Common myeloid progenitor, CD34-positive (primary cell): ENCODE results near the gene GOLGB1.
"Not testable (repeated sequence)": the region's sequence is repeated elsewhere in the genome, so short reads cannot be mapped to it uniquely, and the experiment has no call there.

Experiments used
- CTCF ChIA-PET: fragments of 350-600 bp; sonication (Branson Sonifier 250); formaldehyde crosslinking; loops from one replicate; lab custom pipeline; 2021; ENCODE audit warnings: antibody characterized with exemption; lab: Charles Lee
- POLR2A ChIA-PET: fragments of 350-600 bp; sonication (Branson Sonifier 250); formaldehyde crosslinking; loops from one replicate; lab custom pipeline; 2021; ENCODE audit warnings: antibody characterized with exemption; lab: Charles Lee
- DNase-seq, 3 donors: peaks; one replicate each; pipeline versions ENCODE4 v3.0.0 to v3.0.0-alpha.2; 2013
- H3K27ac ChIP-seq, 2 experiments: 1 replicate in 1 of 2; 2 replicates in 1 of 2; pipeline ENCODE4 v1.7.0; 2013; ENCODE audit warnings: inconsistent platforms in 2 of 2, low read length in 2 of 2, mild to moderate bottlenecking in 2 of 2, low read depth in 1 of 2, moderate library complexity in 1 of 2; ENCODE audit not compliant: severe bottlenecking in 2 of 2, insufficient read depth in 1 of 2, poor library complexity in 1 of 2
- H3K27me3 ChIP-seq, 5 experiments: replicated peaks in 2 of 5; 1 replicate in 3 of 5; 2 replicates in 2 of 5; pipeline versions ENCODE4 v1.6.1 to v1.7.0; 2013; ENCODE audit warnings: low read length in 4 of 5, mild to moderate bottlenecking in 2 of 5, moderate library complexity in 2 of 5, inconsistent platforms in 1 of 5; ENCODE audit not compliant: insufficient read depth in 5 of 5, control insufficient read depth in 4 of 5
- H3K36me3 ChIP-seq, 4 experiments: 1 replicate in 2 of 4; 2 replicates in 2 of 4; pipeline versions ENCODE4 v1.6.1 to v1.7.0; 2013; ENCODE audit warnings: low read length in 3 of 4, control low read depth in 1 of 4, mild to moderate bottlenecking in 1 of 4; ENCODE audit not compliant: control insufficient read depth in 4 of 4, insufficient read depth in 4 of 4
- H3K4me1 ChIP-seq, 4 experiments: 1 replicate in 3 of 4; 2 replicates in 1 of 4; pipeline versions ENCODE4 v1.6.1 to v1.7.1; 2013; ENCODE audit warnings: low read length in 3 of 4, mild to moderate bottlenecking in 3 of 4, control low read depth in 1 of 4, inconsistent platforms in 1 of 4, moderate library complexity in 1 of 4; ENCODE audit not compliant: control insufficient read depth in 4 of 4, insufficient read depth in 4 of 4; ENCODE audit errors: control extremely low read depth in 1 of 4
- H3K4me3 ChIP-seq, 7 experiments: 1 replicate in 4 of 7; 2 replicates in 3 of 7; pipeline versions ENCODE4 v1.5.1 to v1.7.0; 2013; ENCODE audit warnings: mild to moderate bottlenecking in 7 of 7, low read length in 6 of 7, moderate library complexity in 6 of 7, inconsistent platforms in 2 of 7, low read depth in 2 of 7, control low read depth in 1 of 7; ENCODE audit not compliant: insufficient read depth in 4 of 7, control insufficient read depth in 1 of 7; ENCODE audit errors: extremely low read depth in 1 of 7
- H3K9me3 ChIP-seq, 5 experiments: 1 replicate in 4 of 5; 2 replicates in 1 of 5; pipeline versions ENCODE4 v1.6.1 to v1.7.1; 2013; ENCODE audit warnings: low read length in 4 of 5, mild to moderate bottlenecking in 2 of 5, inconsistent platforms in 1 of 5, low read depth in 1 of 5, moderate library complexity in 1 of 5; ENCODE audit not compliant: control insufficient read depth in 4 of 5, insufficient read depth in 2 of 5; ENCODE audit errors: control extremely low read depth in 1 of 5
- WGBS: methylation state at CpG from one replicate; pipeline ENCODE4 v1.1.5; 2013; ENCODE audit not compliant: insufficient coverage; 5-methylcytosine and 5-hydroxymethylcytosine counted together

Gene GOLGB1

GRCh38 chr3:121692010-121692699, 57.4 kb downstream of the GOLGB1 start:
- Histone ChIP-seq H3K9me3 (peaks cover 0 to 6% (median 0%) of the 10 kb centered on the region in 5 experiments), H3K36me3 (peaks cover 14 to 55% (median 33%) of the 10 kb centered on the region in 4 experiments), H3K27ac (no peak overlapping the region), H3K27me3 (no peaks in the 10 kb centered on the region), H3K4me3 (no peak overlapping the region), H3K4me1 (no peaks in the 10 kb centered on the region)
- WGBS = 83% methylated on average over 1 of the region's 2 CpGs
- no peak for DNase-seq
- CTCF ChIA-PET = interaction anchor here (2.6 kb wide), 1 partner anchor 10 kb away, joined by 10 read pairs; no protein-coding TSS in a partner anchor
- POLR2A ChIA-PET = no interaction called here

- H3K9me3 ChIP-seq = peaks cover 0 to 8% (median 4%) of the 10 kb centered on the region in 5 experiments
- no peak overlapping the region for H3K4me3 ChIP-seq
- no peak overlapping the region for H3K27ac ChIP-seq
- ChIA-PET CTCF (interaction anchor here (2.6 kb wide), 1 partner anchor 9 kb away, joined by 10 read pairs; no protein-coding TSS in a partner anchor), POLR2A (no interaction called here)
- 90% methylated on average over 2 of the region's 2 CpGs for WGBS
- no peak for DNase-seq
- no peaks in the 10 kb centered on the region for H3K27me3 ChIP-seq
- peaks cover 14 to 61% (median 30%) of the 10 kb centered on the region in 4 experiments for H3K36me3 ChIP-seq
- H3K4me1 ChIP-seq = no peaks in the 10 kb centered on the region
These were observed 58.6 kb downstream of the GOLGB1 start for GRCh38 chr3:121690777-121691405.

DNA sequence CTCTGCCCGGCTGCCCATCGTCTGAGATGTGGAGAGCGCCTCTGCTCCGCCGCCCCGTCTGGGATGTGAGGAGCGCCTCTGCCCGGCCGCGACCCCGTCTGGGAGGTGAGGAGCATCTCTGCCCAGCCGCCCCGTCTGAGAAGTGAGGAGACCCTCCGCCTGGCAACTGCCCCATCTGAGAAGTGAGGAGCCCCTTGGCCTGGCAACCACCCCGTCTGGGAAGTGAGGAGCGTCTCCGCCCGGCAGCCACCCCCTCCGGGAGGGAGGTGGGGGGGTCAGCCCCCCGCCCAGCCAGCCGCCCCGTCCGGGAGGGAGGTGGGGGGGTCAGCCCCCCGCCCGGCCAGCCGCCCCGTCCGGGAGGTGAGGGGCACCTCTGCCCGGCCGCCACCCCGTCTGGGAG, 60.8 kb downstream of the GOLGB1 start:
- 87% methylated on average over 5 of the region's 31 CpGs for WGBS
- H3K27me3 ChIP-seq, CTCF ChIA-PET, H3K4me1 ChIP-seq, DNase-seq, H3K27ac ChIP-seq, H3K4me3 ChIP-seq, POLR2A ChIA-PET: not testable (repeated sequence)
- Histone ChIP-seq H3K36me3 (peaks cover 14 to 65% (median 24%) of the 10 kb centered on the region in 4 experiments), H3K9me3 (peaks cover 2 to 10% (median 9%) of the 10 kb centered on the region in 5 experiments)

DNA sequence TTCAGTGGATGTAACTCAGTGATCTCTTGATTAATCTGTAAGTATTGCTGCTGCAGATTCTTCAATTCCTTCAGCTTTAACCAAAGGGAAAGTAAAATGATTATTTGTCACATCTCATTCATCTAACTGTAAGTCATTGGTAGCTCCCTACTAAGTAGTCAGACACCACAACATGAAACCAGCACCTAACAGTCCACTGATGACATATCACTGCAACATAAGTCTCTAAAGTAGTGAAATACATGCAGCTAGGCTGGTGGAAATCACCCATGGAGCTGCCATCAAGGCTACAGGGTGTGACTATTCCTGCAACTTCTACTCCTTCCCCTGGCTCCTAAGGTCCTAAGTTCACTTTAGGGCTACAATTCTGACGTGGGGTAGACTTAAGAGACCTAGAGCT, 67.7 kb downstream of the GOLGB1 start:
- H3K9me3 ChIP-seq = peaks cover 2 to 9% (median 7%) of the 10 kb centered on the region in 5 experiments
- WGBS = 100% methylated on average over 1 of the region's 1 CpG
- DNase-seq = no peak
- ChIA-PET POLR2A (no interaction called here), CTCF (interaction anchor here (0.5 to 1.7 kb wide), 4 partner anchors 10 to 143 kb away, joined by 3 to 10 read pairs (median 4); no protein-coding TSS in a partner anchor)
- no peaks in the 10 kb centered on the region for H3K4me1 ChIP-seq
- no peak overlapping the region for H3K4me3 ChIP-seq
- no peaks in the 10 kb centered on the region for H3K27me3 ChIP-seq
- H3K27ac ChIP-seq = no peak overlapping the region
- peaks cover 21 to 59% (median 33%) of the 10 kb centered on the region in 4 experiments for H3K36me3 ChIP-seq

DNA sequence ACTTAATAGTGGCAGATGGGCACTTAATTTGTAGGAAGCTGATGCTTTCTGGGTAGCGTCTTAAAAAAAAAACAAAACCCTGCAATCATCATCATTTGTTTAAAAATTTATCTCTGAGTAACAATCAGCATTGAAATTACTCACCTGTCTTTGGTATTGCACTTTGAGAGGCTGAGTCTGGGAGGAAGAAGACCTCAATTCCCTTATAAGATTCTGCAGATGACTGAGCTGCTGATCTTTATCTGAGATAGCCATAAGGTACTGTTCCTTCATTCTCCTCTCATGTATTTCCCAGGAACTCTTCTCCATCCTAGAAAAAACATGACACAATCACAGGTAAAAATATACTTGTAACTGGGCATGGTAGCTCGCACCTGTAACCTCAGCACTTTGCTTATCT, 72.4 kb downstream of the GOLGB1 start:
- no peaks in the 10 kb centered on the region for H3K9me3 ChIP-seq
- H3K27ac ChIP-seq = no peak overlapping the region
- CTCF ChIA-PET = interaction anchor here (0.5 kb wide), 1 partner anchor 325 kb away, joined by 3 read pairs; no protein-coding TSS in a partner anchor
- H3K36me3 ChIP-seq = peaks cover 33 to 72% (median 44%) of the 10 kb centered on the region in 4 experiments
- WGBS = no CpG with 5 or more reads among the region's 2 CpGs
- POLR2A ChIA-PET = interaction anchor here (0.6 kb wide), 1 partner anchor 122 kb away, joined by 3 read pairs; no protein-coding TSS in a partner anchor
- DNase-seq = no peak
- no peaks in the 10 kb centered on the region for H3K27me3 ChIP-seq
- H3K4me3 ChIP-seq = no peak overlapping the region
- no peaks in the 10 kb centered on the region for H3K4me1 ChIP-seq

DNA sequence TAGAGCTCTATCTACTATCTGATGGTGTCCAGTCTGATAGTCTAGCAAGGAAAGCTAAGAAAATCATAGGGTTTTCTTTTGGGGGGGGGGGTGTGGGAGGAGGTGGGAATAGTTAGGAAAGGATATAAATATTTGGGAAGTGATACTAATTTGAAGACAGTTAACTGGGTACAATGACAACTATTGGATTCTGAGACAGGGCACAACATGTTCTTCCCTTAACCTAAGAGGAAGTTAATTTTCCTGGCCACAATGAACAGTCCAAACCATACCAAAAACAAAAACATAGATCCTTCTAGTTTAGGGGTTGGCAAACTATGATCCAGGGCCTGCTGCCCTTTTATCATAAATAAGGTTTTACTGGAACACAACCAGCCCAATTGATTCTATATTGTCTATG, 78.9 kb downstream of the GOLGB1 start:
- Histone ChIP-seq H3K4me3 (no peak overlapping the region), H3K27ac (no peak overlapping the region), H3K9me3 (no peaks in the 10 kb centered on the region), H3K27me3 (no peaks in the 10 kb centered on the region), H3K4me1 (peaks cover 0 to 2% (median 0%) of the 10 kb centered on the region in 4 experiments), H3K36me3 (peaks cover 28 to 76% (median 36%) of the 10 kb centered on the region in 4 experiments)
- DNase-seq = no peak
- POLR2A ChIA-PET = no interaction called here
- CTCF ChIA-PET = interaction anchor here (1.9 kb wide), 1 partner anchor 11 kb away, joined by 4 read pairs; no protein-coding TSS in a partner anchor

DNA sequence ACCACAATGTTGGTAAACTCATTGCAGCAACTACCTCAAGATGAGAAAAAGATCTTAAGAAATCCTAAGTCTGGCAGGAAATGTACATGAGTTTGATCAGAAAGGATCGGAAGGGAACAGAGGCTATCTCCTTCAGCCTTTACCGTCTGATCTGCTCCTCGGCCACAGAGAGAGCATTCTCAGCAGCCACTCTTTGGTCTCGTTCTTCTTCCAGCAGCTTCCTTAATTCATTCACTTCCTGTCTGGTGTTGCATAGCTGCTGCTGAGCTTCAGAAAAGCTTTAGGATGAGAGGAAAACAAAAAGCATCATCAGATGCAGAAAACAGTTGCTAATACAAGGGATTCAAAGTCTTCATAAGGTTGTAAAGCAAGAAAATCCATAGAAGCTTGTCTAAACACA, 82.2 kb downstream of the GOLGB1 start:
- Histone ChIP-seq H3K9me3 (no peaks in the 10 kb centered on the region), H3K36me3 (peaks cover 31 to 82% (median 58%) of the 10 kb centered on the region in 4 experiments), H3K4me3 (no peak overlapping the region), H3K27me3 (no peaks in the 10 kb centered on the region), H3K27ac (no peak overlapping the region), H3K4me1 (peaks cover 0 to 2% (median 0%) of the 10 kb centered on the region in 4 experiments)
- ChIA-PET POLR2A (no interaction called here), CTCF (no interaction called here)
- no peak for DNase-seq
- WGBS = 89% methylated on average over 4 of the region's 4 CpGs
